ENCODE data around the gene ZBTB7A.

GRCh38 chr19:4069331-4069959 lies 2.7 kb upstream of the ZBTB7A start:
- TF ChIP-seq POLR2A (IDR thresholded peaks at IDR 0.05), result no peak
- TF ChIP-seq CTCF (IDR thresholded peaks at IDR 0.05), result no peak
- TF ChIP-seq EP300 (IDR thresholded peaks at IDR 0.05), result no peak

Measured in tibial nerve (tissue), 4 donors.